ENCODE results near the gene KRTAP10-6.

DNA sequence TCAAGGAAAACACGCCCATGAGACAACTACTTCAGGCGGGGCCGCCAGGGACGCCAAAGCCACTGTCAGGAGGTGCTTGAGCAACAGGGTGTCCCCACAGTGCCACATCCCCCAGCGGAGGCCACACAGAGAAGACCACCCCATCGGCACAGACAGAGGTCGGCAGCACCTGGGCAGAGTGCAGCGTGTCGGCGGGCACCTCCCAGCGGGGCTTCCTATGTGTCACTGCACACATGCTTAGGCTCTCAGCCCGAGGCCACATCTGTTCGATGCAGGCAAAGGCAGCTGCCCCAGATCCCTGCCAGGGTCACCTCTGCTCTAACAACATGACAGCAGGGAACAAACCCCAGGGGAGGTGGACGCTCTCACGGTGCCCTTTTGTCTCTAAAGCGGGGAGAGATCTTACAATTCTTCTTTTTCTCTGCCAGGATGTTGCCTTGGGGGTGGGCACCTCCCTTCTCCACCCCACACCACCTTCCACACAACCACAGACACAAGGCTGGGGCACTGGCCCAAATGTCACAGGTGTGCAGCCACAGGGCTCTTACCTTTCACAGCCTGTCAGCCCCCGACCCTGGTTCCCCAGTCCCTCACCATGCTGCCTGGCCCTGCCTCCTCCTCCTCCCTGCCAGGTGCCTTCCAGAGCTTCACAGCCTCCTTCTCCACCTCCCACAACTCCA lies 23.7 kb upstream of the KRTAP10-6 start:
- TF ChIP-seq, protein P1, sequence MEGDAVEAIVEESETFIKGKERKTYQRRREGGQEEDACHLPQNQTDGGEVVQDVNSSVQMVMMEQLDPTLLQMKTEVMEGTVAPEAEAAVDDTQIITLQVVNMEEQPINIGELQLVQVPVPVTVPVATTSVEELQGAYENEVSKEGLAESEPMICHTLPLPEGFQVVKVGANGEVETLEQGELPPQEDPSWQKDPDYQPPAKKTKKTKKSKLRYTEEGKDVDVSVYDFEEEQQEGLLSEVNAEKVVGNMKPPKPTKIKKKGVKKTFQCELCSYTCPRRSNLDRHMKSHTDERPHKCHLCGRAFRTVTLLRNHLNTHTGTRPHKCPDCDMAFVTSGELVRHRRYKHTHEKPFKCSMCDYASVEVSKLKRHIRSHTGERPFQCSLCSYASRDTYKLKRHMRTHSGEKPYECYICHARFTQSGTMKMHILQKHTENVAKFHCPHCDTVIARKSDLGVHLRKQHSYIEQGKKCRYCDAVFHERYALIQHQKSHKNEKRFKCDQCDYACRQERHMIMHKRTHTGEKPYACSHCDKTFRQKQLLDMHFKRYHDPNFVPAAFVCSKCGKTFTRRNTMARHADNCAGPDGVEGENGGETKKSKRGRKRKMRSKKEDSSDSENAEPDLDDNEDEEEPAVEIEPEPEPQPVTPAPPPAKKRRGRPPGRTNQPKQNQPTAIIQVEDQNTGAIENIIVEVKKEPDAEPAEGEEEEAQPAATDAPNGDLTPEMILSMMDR (IDR thresholded peaks at IDR 0.05; ENCODE audit: low read depth, low read length): no peak
- TF ChIP-seq EZH2phosphoT487 (IDR thresholded peaks at IDR 0.05; ENCODE audit: low read depth): no peak

Measured in OCI-LY3 (cell line).